HepG2 (cell line): ENCODE measurements around the gene PDE4D. TPM values are rescaled to one million over a fixed set of nuclear protein-coding genes. Genes with fewer than 3 reads are reported as not detected.

Experiments
- ATAC-seq: fragments of 200-7000 bp; cut with Tn5 transposase; 3 replicates; pipeline ENCODE4 v1.9.1; 2020; ENCODE audit warnings: mild to moderate bottlenecking, moderate library complexity
- BruUV-seq: library from RNA; stranded (reverse); fragments of 400-500 nt; replicated peaks from 2 replicates; lab custom pipeline; 2021; lab: Mats Ljungman, UMichigan
- CTCF ChIA-PET: fragments of 300-600 bp; formaldehyde crosslinking; extraction: SDS; loops from one replicate; lab custom pipeline; 2021; ENCODE audit warnings: low total read pairs, inconsistent platforms, low intra/inter-chr PET ratio; lab: Yijun Ruan, JAX
- POLR2A ChIA-PET: fragments of 350-600 bp; sonication (Branson Sonifier 250); formaldehyde crosslinking; loops from one replicate; lab custom pipeline; 2020; ENCODE audit warnings: antibody characterized with exemption, inconsistent platforms; lab: Yijun Ruan, JAX
- DNase-seq: peaks from one replicate; pipeline ENCODE4 v3.0.0-alpha.2; 2015; ENCODE audit warnings: low spot score
- FAIRE-seq: peaks from 3 replicates; lab custom pipeline; 2011; peaks lifted over from hg19 to GRCh38; lab: Jason Lieb, UNC
- H2AFZ ChIP-seq: one replicate; pipeline ENCODE4 v1.6.1; 2011; ENCODE audit warnings: low read length, inconsistent platforms
- H3K27ac ChIP-seq: fragments of 300-600 bp; 3 replicates; pipeline ENCODE4 v1.8.0; 2011; ENCODE audit warnings: mixed run types, mild to moderate bottlenecking, mixed read lengths, low read length, inconsistent platforms; ENCODE audit not compliant: insufficient read depth; ENCODE audit errors: extremely low read length
- H3K27me3 ChIP-seq, 2 experiments: fragments of 200-600 bp in 1 of 2; 2 replicates in 1 of 2; 3 replicates in 1 of 2; pipeline versions ENCODE4 v1.6.0 to v1.8.0; 2011; ENCODE audit warnings: low read length in 2 of 2, mild to moderate bottlenecking in 2 of 2, moderate library complexity in 2 of 2, inconsistent platforms in 1 of 2; ENCODE audit not compliant: insufficient read depth in 2 of 2, control insufficient read depth in 1 of 2
- H3K36me3 ChIP-seq, 2 experiments: fragments of 200-600 bp in 1 of 2; replicated peaks in 1 of 2; 2 replicates in 1 of 2; 3 replicates in 1 of 2; pipeline versions ENCODE4 v1.5.1 to v1.8.0; 2011; ENCODE audit warnings: low read length in 2 of 2, inconsistent platforms in 1 of 2; ENCODE audit not compliant: insufficient read depth in 2 of 2, control insufficient read depth in 1 of 2
- H3K4me1 ChIP-seq: 2 replicates; pipeline ENCODE4 v1.5.1; 2012; ENCODE audit warnings: low read length, inconsistent platforms; ENCODE audit not compliant: insufficient read depth
- H3K4me2 ChIP-seq: 2 replicates; pipeline ENCODE4 v1.6.0; 2011; ENCODE audit warnings: low read depth, low read length, inconsistent platforms
- H3K4me3 ChIP-seq, 3 experiments: fragments of 200-600 bp in 1 of 3; sonication (generic), shearing (Covaris generic) in 1 of 3; replicated peaks in 1 of 3; 2 replicates each; pipeline ENCODE4 v1.5.1; 2011 to 2016; ENCODE audit warnings: low read length in 3 of 3, inconsistent platforms in 2 of 3, low read depth in 2 of 3, mild to moderate bottlenecking in 2 of 3, control low read depth in 1 of 3, mixed read lengths in 1 of 3; ENCODE audit not compliant: insufficient read depth in 1 of 3
- H3K79me2 ChIP-seq: one replicate; pipeline ENCODE4 v1.6.1; 2011; ENCODE audit warnings: low read length, inconsistent platforms; ENCODE audit not compliant: insufficient read depth
- H3K9ac ChIP-seq: 2 replicates; pipeline ENCODE4 v1.6.0; 2011; ENCODE audit warnings: mild to moderate bottlenecking, low read depth, low read length, inconsistent platforms; ENCODE audit not compliant: insufficient read depth
- H3K9me3 ChIP-seq: 2 replicates; pipeline ENCODE4 v1.5.1; 2012; ENCODE audit warnings: mild to moderate bottlenecking, low read length
- H4K20me1 ChIP-seq: 2 replicates; pipeline ENCODE4 v1.6.0; 2011; ENCODE audit warnings: inconsistent platforms, mild to moderate bottlenecking, low read length, moderate library complexity; ENCODE audit not compliant: insufficient read depth
- AKNA ChIP-seq: sonication (generic); formaldehyde crosslinking; IDR thresholded peaks from 2 replicates; pipeline ENCODE4 v1.4.0; 2020; ENCODE audit warnings: missing genetic modification reagents, borderline replicate concordance
- FOXO1 ChIP-seq: sonication (generic); formaldehyde crosslinking; IDR thresholded peaks from 2 replicates; pipeline ENCODE4 v1.4.0; 2020; ENCODE audit warnings: missing genetic modification reagents
- HOXA3 ChIP-seq: sonication (generic); formaldehyde crosslinking; IDR thresholded peaks from 2 replicates; pipeline ENCODE4 v1.5.0; 2020; ENCODE audit warnings: missing genetic modification reagents
- JUNB ChIP-seq: sonication (generic); formaldehyde crosslinking; IDR thresholded peaks from 2 replicates; pipeline ENCODE4 v1.8.0; 2022; ENCODE audit warnings: missing genetic modification reagents, mild to moderate bottlenecking, borderline replicate concordance
- STAT6 ChIP-seq: sonication (generic); formaldehyde crosslinking; IDR thresholded peaks from 2 replicates; pipeline ENCODE4 v1.4.0; 2020; ENCODE audit warnings: missing genetic modification reagents, mild to moderate bottlenecking, borderline replicate concordance
- ZNF138 ChIP-seq: sonication (generic); formaldehyde crosslinking; IDR thresholded peaks from 2 replicates; pipeline ENCODE4 v1.5.0; 2020; ENCODE audit warnings: mild to moderate bottlenecking, low read depth, missing genetic modification reagents
- ZNF180 ChIP-seq: sonication (generic); formaldehyde crosslinking; IDR thresholded peaks from 2 replicates; pipeline ENCODE4 v1.4.0; 2020; ENCODE audit warnings: low read depth, missing genetic modification reagents, borderline replicate concordance
- ZNF33A ChIP-seq: sonication (generic); formaldehyde crosslinking; IDR thresholded peaks from 2 replicates; pipeline ENCODE4 v1.5.1; 2020; ENCODE audit warnings: missing genetic modification reagents, mild to moderate bottlenecking, moderate library complexity, borderline replicate concordance
- ZNF501 ChIP-seq: sonication (generic); formaldehyde crosslinking; IDR thresholded peaks from 2 replicates; pipeline ENCODE4 v1.5.1; 2020; ENCODE audit warnings: mild to moderate bottlenecking, moderate library complexity, missing genetic modification reagents
- WGBS: methylation state at CpG from one replicate; pipeline ENCODE4 v1.1.6; 2017; ENCODE audit warnings: low lambda C conversion rate; 5-methylcytosine and 5-hydroxymethylcytosine counted together
- in situ Hi-C: cut with HindIII; loops from 2 replicates; pipeline ENCODE4 v1.10.0; 2017; ENCODE audit warnings: low pct_unique_long_range_greater_than_20kb; ENCODE audit not compliant: extremely low pct_ligation_motif_present
- intact Hi-C: fragments of 100-400 bp; cut with micrococcal nuclease; formaldehyde crosslinking; loops from one replicate; pipeline ENCODE4 v1.10.0; 2022; ENCODE audit not compliant: unreplicated experiment
- polyA plus RNA-seq, 8 experiments: library from polyadenylated mRNA; depleted of rRNA in 3 of 8; stranded (reverse) in 7 of 8; unstranded in 1 of 8; fragments of >200 nt; fragmentation: Illumina TruSeq in 4 of 8; extraction: Trizol in 4 of 8; gene quantifications; 2 replicates each; pipeline versions ENCODE4 v1.2.1 to v1.2.3, GENCODE V29; 2011 to 2016; ENCODE audit warnings: low read depth in 4 of 8, missing spikeins in 1 of 8, mixed read lengths in 1 of 8; ENCODE audit not compliant: insufficient read depth in 1 of 8
- total RNA-seq, 5 experiments: library from RNA; depleted of rRNA; stranded (reverse); fragments of >200 nt; fragmentation: Illumina TruSeq; extraction: Trizol; gene quantifications; 2 replicates each; pipeline ENCODE4 v1.2.3, GENCODE V29; 2016; ENCODE audit warnings: low read depth in 1 of 5

Gene PDE4D
- total and polyA plus RNA-seq, 2 of the 13 experiments (the other 11 are each of a cell fraction or from before 2014, with no cell fraction given) = 7.0 to 12.2 TPM

- Histone ChIP-seq H3K9ac (no peak overlapping the region), H2AFZ (no peak overlapping the region), H3K27me3 (no peaks in the 10 kb centered on the region), H3K4me1 (no peaks in the 10 kb centered on the region), H3K36me3 (no peaks in the 10 kb centered on the region), H3K4me3 (no peak overlapping the region), H4K20me1 (no peaks in the 10 kb centered on the region), H3K4me2 (no peak overlapping the region), H3K27ac (no peak overlapping the region), H3K79me2 (no peaks in the 10 kb centered on the region), H3K9me3 (no peaks in the 10 kb centered on the region)
- intact Hi-C loops (no loop called here), in situ Hi-C loops (no loop called here)
- no TSS peak for BruUV-seq
- ATAC-seq = no peak
- no peak for DNase-seq
- no peak for FAIRE-seq
- CTCF ChIA-PET = no interaction called here
- WGBS = 75% methylated on average over 2 of the region's 2 CpGs
- TF ChIP-seq FOXO1 (CRISPR knock-in tag) (no peak), HOXA3 (CRISPR knock-in tag) (no peak), STAT6 (no peak), AKNA (no peak), ZNF501 (CRISPR knock-in tag) (no peak), ZNF33A (CRISPR knock-in tag) (no peak), JUNB (CRISPR knock-in tag) (no peak), ZNF180 (CRISPR knock-in tag) (no peak), ZNF138 (CRISPR knock-in tag) (no peak)
- POLR2A ChIA-PET = no interaction called here
These were observed 722.4 kb downstream of the PDE4D start for GRCh38 chr5:59171131-59171530.
